IMR-90 (cell line): ENCODE data around the gene RALA. TPM values are rescaled to one million over a fixed set of nuclear protein-coding genes. Genes with fewer than 3 reads are reported as not detected.

ENCODE experiments used
- ATAC-seq: fragments of 200-7000 bp; cut with Tn5 transposase; 2 replicates; pipeline ENCODE4 v1.9.1; 2020; ENCODE audit warnings: low read depth, mild to moderate bottlenecking, moderate library complexity
- BruUV-seq: library from RNA; stranded (reverse); fragments of 400-500 nt; replicated peaks from 2 replicates; lab custom pipeline; 2021; lab: Mats Ljungman, UMichigan
- CTCF ChIA-PET: fragments of 300-600 bp; formaldehyde crosslinking; extraction: SDS; loops from one replicate; lab custom pipeline; 2021; ENCODE audit warnings: antibody characterized with exemption; lab: Yijun Ruan, JAX
- POLR2A ChIA-PET: fragments of 300-600 bp; sonication (Branson Sonifier 250); formaldehyde crosslinking; loops from one replicate; lab custom pipeline; 2022; ENCODE audit warnings: antibody characterized with exemption; ENCODE audit not compliant: unreplicated experiment; lab: Charles Lee
- DNase-seq: peaks from one replicate; pipeline ENCODE4 v3.0.0; 2013
- H2AFZ ChIP-seq: replicated peaks from 2 replicates; pipeline ENCODE3; 2013; ENCODE audit warnings: low read length, mild to moderate bottlenecking; ENCODE audit not compliant: poor library complexity
- H2AK5ac ChIP-seq: 2 replicates; pipeline ENCODE4 v1.6.1; 2013; ENCODE audit warnings: low read depth, low read length, inconsistent platforms
- H2AK9ac ChIP-seq: replicated peaks from 2 replicates; pipeline ENCODE3; 2013; ENCODE audit warnings: mild to moderate bottlenecking, low read depth, low read length, moderate library complexity; ENCODE audit not compliant: poor library complexity
- H2BK120ac ChIP-seq: 2 replicates; pipeline ENCODE4 v1.6.1; 2013; ENCODE audit warnings: low read depth, low read length, inconsistent platforms
- H2BK15ac ChIP-seq: 3 replicates; pipeline ENCODE4 v1.6.1; 2013; ENCODE audit warnings: low read depth, low read length, inconsistent platforms
- H2BK20ac ChIP-seq: 2 replicates; pipeline ENCODE4 v1.6.1; 2013; ENCODE audit warnings: low read depth, mild to moderate bottlenecking, inconsistent platforms, low read length, moderate library complexity
- H2BK5ac ChIP-seq: 2 replicates; pipeline ENCODE4 v1.6.1; 2013; ENCODE audit warnings: mild to moderate bottlenecking, low read depth, low read length, inconsistent platforms; ENCODE audit not compliant: poor library complexity, severe bottlenecking
- H3K14ac ChIP-seq: replicated peaks from 2 replicates; pipeline ENCODE4 v1.6.1; 2013; ENCODE audit warnings: low read depth, low read length, inconsistent platforms
- H3K18ac ChIP-seq: 2 replicates; pipeline ENCODE4 v1.6.1; 2013; ENCODE audit warnings: low read depth, low read length, control low read depth
- H3K23ac ChIP-seq: 2 replicates; pipeline ENCODE4 v1.6.1; 2013; ENCODE audit warnings: low read depth, low read length, inconsistent platforms
- H3K27ac ChIP-seq: 2 replicates; pipeline ENCODE4 v1.5.1; 2013; ENCODE audit warnings: mild to moderate bottlenecking, control low read depth, low read length; ENCODE audit not compliant: insufficient read depth
- H3K27me3 ChIP-seq: 2 replicates; pipeline ENCODE4 v1.6.1; 2013; ENCODE audit warnings: low read length; ENCODE audit not compliant: control insufficient read depth, insufficient read depth
- H3K36me3 ChIP-seq: 2 replicates; pipeline ENCODE4 v1.6.1; 2013; ENCODE audit warnings: low read length, mixed read lengths; ENCODE audit not compliant: control insufficient read depth, insufficient read depth
- H3K4ac ChIP-seq: 2 replicates; pipeline ENCODE4 v1.6.1; 2013; ENCODE audit warnings: low read depth, low read length, inconsistent platforms
- H3K4me1 ChIP-seq: 2 replicates; pipeline ENCODE4 v1.6.1; 2013; ENCODE audit warnings: low read length, mixed read lengths; ENCODE audit not compliant: control insufficient read depth, insufficient read depth
- H3K4me2 ChIP-seq: 2 replicates; pipeline ENCODE4 v1.6.1; 2013; ENCODE audit warnings: low read depth, mild to moderate bottlenecking, control low read depth, low read length, moderate library complexity
- H3K4me3 ChIP-seq: 2 replicates; pipeline ENCODE4 v1.5.1; 2013; ENCODE audit warnings: low read depth, mild to moderate bottlenecking, control low read depth, low read length, moderate library complexity; ENCODE audit not compliant: insufficient read depth
- H3K56ac ChIP-seq: 2 replicates; pipeline ENCODE4 v1.6.1; 2013; ENCODE audit warnings: low read length, inconsistent platforms; ENCODE audit not compliant: insufficient read depth; ENCODE audit errors: extremely low read depth
- H3K79me1 ChIP-seq, 2 experiments: 2 replicates each; pipeline ENCODE4 v1.6.1; 2013; ENCODE audit warnings: low read length in 2 of 2, inconsistent platforms in 1 of 2, low read depth in 1 of 2
- H3K9ac ChIP-seq: 2 replicates; pipeline ENCODE4 v1.6.1; 2013; ENCODE audit warnings: low read depth, low read length, control low read depth
- H3K9me1 ChIP-seq: 2 replicates; pipeline ENCODE4 v1.6.1; 2013; ENCODE audit warnings: low read length, inconsistent platforms; ENCODE audit not compliant: insufficient read depth
- H3K9me3 ChIP-seq: 2 replicates; pipeline ENCODE4 v1.6.1; 2013; ENCODE audit warnings: low read length; ENCODE audit not compliant: control insufficient read depth, insufficient read depth
- H4K20me1 ChIP-seq: 2 replicates; pipeline ENCODE4 v1.6.1; 2013; ENCODE audit warnings: low read length, inconsistent platforms; ENCODE audit not compliant: insufficient read depth
- H4K5ac ChIP-seq: 2 replicates; pipeline ENCODE4 v1.6.1; 2013; ENCODE audit warnings: mild to moderate bottlenecking, low read depth, low read length, control low read depth
- H4K8ac ChIP-seq, 2 experiments: 2 replicates each; pipeline ENCODE4 v1.6.1; 2013; ENCODE audit warnings: low read depth in 2 of 2, low read length in 2 of 2, control low read depth in 1 of 2, inconsistent platforms in 1 of 2
- H4K91ac ChIP-seq: 2 replicates; pipeline ENCODE4 v1.6.1; 2013; ENCODE audit warnings: low read depth, low read length, inconsistent platforms; ENCODE audit not compliant: insufficient read depth
- BHLHE40 ChIP-seq: fragments of 150-350 bp; IDR thresholded peaks from 2 replicates; pipeline ENCODE4 v1.6.1; 2016; ENCODE audit warnings: mild to moderate bottlenecking, low read depth, low read length
- CEBPB ChIP-seq: IDR thresholded peaks from 2 replicates; pipeline ENCODE4 v1.6.1; 2012; ENCODE audit warnings: low read depth, low read length, improper control_type of control experiment
- CTCF ChIP-seq: conservative IDR thresholded peaks from 2 replicates; pipeline ENCODE4 v1.5.1; 2012; ENCODE audit warnings: mild to moderate bottlenecking, low read depth, low read length, improper control_type of control experiment
- ELK1 ChIP-seq: fragments of 150-350 bp; IDR thresholded peaks from 2 replicates; pipeline ENCODE4 v1.6.1; 2016; ENCODE audit warnings: low read depth, mild to moderate bottlenecking, low read length, moderate library complexity, borderline replicate concordance
- FOS ChIP-seq: fragments of 150-350 bp; IDR thresholded peaks from 2 replicates; pipeline ENCODE4 v1.6.1; 2016; ENCODE audit warnings: low read depth, low read length
- MAFK ChIP-seq: IDR thresholded peaks from 2 replicates; pipeline ENCODE4 v1.6.1; 2012; ENCODE audit warnings: low read depth, low read length, improper control_type of control experiment
- POLR2A ChIP-seq: IDR thresholded peaks from 2 replicates; pipeline ENCODE4 v1.6.1; 2012; ENCODE audit warnings: mild to moderate bottlenecking, low read depth, low read length
- RAD21 ChIP-seq: IDR thresholded peaks from 2 replicates; pipeline ENCODE4 v1.6.1; 2012; ENCODE audit warnings: low read length, improper control_type of control experiment
- RCOR1 ChIP-seq: IDR thresholded peaks from 2 replicates; pipeline ENCODE4 v1.6.1; 2012; ENCODE audit warnings: mild to moderate bottlenecking, low read length, improper control_type of control experiment; ENCODE audit not compliant: insufficient replicate concordance
- RFX5 ChIP-seq: IDR thresholded peaks from 2 replicates; pipeline ENCODE4 v1.8.0; 2012; ENCODE audit warnings: low read depth, mild to moderate bottlenecking, low read length, moderate library complexity
- SMC3 ChIP-seq: fragments of 150-350 bp; IDR thresholded peaks from 2 replicates; pipeline ENCODE4 v1.6.1; 2016; ENCODE audit warnings: low read depth, mild to moderate bottlenecking, antibody characterized with exemption, low read length, moderate library complexity
- USF2 ChIP-seq: fragments of 150-350 bp; IDR thresholded peaks from 2 replicates; pipeline ENCODE4 v1.6.1; 2017; ENCODE audit warnings: mild to moderate bottlenecking, antibody characterized with exemption, low read length, low read depth
- WGBS, 2 experiments: methylation state at CpG; one replicate each; pipeline versions ENCODE4 v1.1.5 to v1.1.7; 2013; ENCODE audit warnings: missing lambda C conversion rate in 2 of 2; ENCODE audit not compliant: insufficient read length in 1 of 2; ENCODE audit errors: extremely low coverage in 2 of 2; 5-methylcytosine and 5-hydroxymethylcytosine counted together
- dilution Hi-C: fragments of 300-500 bp; cut with HindIII; formaldehyde crosslinking; loops from one replicate; pipeline ENCODE4 v1.14.3; 2018; ENCODE audit warnings: low sequenced_read_pairs; ENCODE audit not compliant: unreplicated experiment
- in situ Hi-C: fragments of 300-500 bp; cut with MboI; formaldehyde crosslinking; loops from 3 replicates; pipeline ENCODE4 v1.14.3; 2019; ENCODE audit warnings: low sequenced_read_pairs, inconsistent platforms, mixed read lengths
- intact Hi-C: fragments of 100-400 bp; cut with micrococcal nuclease; formaldehyde crosslinking; loops from 2 replicates; pipeline ENCODE4 v1.10.0; 2022
- polyA plus RNA-seq, 3 experiments: library from polyadenylated mRNA; depleted of rRNA; stranded (reverse); fragments of >200 nt; gene quantifications; 2 replicates each; pipeline ENCODE4 v1.2.3, GENCODE V29; 2012; ENCODE audit warnings: low replicate concordance in 1 of 3
- total RNA-seq: library from RNA; depleted of rRNA; stranded (reverse); fragments of >200 nt; gene quantifications from 2 replicates; pipeline ENCODE4 v1.2.3, GENCODE V29; 2012

The RALA gene
- total and polyA plus RNA-seq, 2 of the 4 experiments (the other 2 are of a cell fraction): 7.7 to 20.5 TPM

- no peak overlapping the region for H3K9ac ChIP-seq
- H3K14ac ChIP-seq: no peak overlapping the region
- H3K36me3 ChIP-seq: peaks cover 9% of the 10 kb centered on the region
- peaks cover 4% of the 10 kb centered on the region for H3K9me1 ChIP-seq
- no peak overlapping the region for H2AFZ ChIP-seq
- peaks cover 2% of the 10 kb centered on the region; the same call in 1 of the 2 replicates for H3K4me1 ChIP-seq
- no peak overlapping the region for H3K27ac ChIP-seq
- no peaks in the 10 kb centered on the region for H3K27me3 ChIP-seq
- TF ChIP-seq SMC3 (no peak), CTCF (no peak), POLR2A (no peak), BHLHE40 (no peak), ELK1 (no peak), RFX5 (no peak), RAD21 (no peak), USF2 (no peak), MAFK (no peak), CEBPB (no peak), FOS (no peak), RCOR1 (no peak)
- no peak overlapping the region for H2BK5ac ChIP-seq
- intact Hi-C loops: no loop called here
- no peak overlapping the region for H2BK15ac ChIP-seq
- H3K18ac ChIP-seq: no peak overlapping the region
- no peak overlapping the region for H4K8ac ChIP-seq
- in situ Hi-C loops: no loop called here
- H3K79me1 ChIP-seq: peaks cover 42 to 62% of the 10 kb centered on the region in 2 experiments
- no peak overlapping the region for H2AK5ac ChIP-seq
- H4K20me1 ChIP-seq: peaks cover 12% of the 10 kb centered on the region; the same call in 1 of the 2 replicates
- no peak overlapping the region for H2BK20ac ChIP-seq
- H3K4me3 ChIP-seq: no peak overlapping the region
- no peak for DNase-seq
- no peak overlapping the region for H3K56ac ChIP-seq
- WGBS, 2 experiments: no CpG with 5 or more reads among the region's 2 CpGs
- ChIA-PET CTCF (no interaction called here), POLR2A (no interaction called here)
- H4K91ac ChIP-seq: no peak overlapping the region
- H2AK9ac ChIP-seq: no peak overlapping the region
- no peak overlapping the region for H3K4ac ChIP-seq
- no peak overlapping the region for H3K23ac ChIP-seq
- H2BK120ac ChIP-seq: no peak overlapping the region
- H3K4me2 ChIP-seq: no peak overlapping the region
- no peak for ATAC-seq
- H4K5ac ChIP-seq: no peak overlapping the region
- no TSS peak for BruUV-seq
- no peaks in the 10 kb centered on the region for H3K9me3 ChIP-seq
- dilution Hi-C loops: no loop called here
Observed at GRCh38 chr7:39693812-39694211, 70.4 kb downstream of the RALA start.
